Measurements from ENCODE around the gene DPYD.

The DPYD gene

DNA sequence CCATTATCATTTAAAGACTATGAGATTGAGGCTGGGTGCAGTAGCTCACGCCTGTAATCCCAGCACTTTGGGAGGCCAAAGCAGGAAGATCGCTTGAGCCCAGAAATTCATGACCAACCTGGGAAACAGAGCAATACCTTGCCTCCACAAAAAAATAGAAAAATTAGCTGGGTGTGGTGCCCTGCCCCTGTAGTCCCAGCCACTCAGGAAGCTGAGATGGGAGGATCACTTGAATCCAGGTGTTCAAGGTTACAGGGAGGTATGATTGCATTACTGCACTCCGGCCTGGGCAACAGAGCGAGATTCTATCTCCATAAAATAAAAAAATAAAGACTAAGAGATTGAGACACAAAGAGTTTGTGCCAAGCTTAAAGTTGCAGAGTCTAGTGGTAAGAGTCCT lies 537.0 kb downstream of the DPYD start:
- Mint-ChIP-seq H3K27ac (no peak overlapping the region), H3K27me3 (ENCODE audit: low read depth, poor library complexity) (peaks cover 2% of the 10 kb centered on the region), H3K4me3 (no peak overlapping the region), H3K36me3 (ENCODE audit: low read depth) (no peaks in the 10 kb centered on the region), H3K4me1 (peaks cover 3% of the 10 kb centered on the region), H3K9me3 (no peaks in the 10 kb centered on the region)
- DNase-seq: no peak
- TF ChIP-seq, protein P1, sequence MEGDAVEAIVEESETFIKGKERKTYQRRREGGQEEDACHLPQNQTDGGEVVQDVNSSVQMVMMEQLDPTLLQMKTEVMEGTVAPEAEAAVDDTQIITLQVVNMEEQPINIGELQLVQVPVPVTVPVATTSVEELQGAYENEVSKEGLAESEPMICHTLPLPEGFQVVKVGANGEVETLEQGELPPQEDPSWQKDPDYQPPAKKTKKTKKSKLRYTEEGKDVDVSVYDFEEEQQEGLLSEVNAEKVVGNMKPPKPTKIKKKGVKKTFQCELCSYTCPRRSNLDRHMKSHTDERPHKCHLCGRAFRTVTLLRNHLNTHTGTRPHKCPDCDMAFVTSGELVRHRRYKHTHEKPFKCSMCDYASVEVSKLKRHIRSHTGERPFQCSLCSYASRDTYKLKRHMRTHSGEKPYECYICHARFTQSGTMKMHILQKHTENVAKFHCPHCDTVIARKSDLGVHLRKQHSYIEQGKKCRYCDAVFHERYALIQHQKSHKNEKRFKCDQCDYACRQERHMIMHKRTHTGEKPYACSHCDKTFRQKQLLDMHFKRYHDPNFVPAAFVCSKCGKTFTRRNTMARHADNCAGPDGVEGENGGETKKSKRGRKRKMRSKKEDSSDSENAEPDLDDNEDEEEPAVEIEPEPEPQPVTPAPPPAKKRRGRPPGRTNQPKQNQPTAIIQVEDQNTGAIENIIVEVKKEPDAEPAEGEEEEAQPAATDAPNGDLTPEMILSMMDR (IDR thresholded peaks at IDR 0.05): no peak

GRCh38 chr1:97382206-97382605 lies 538.6 kb downstream of the DPYD start:
- peaks cover 8% of the 10 kb centered on the region for H3K4me1 Mint-ChIP-seq
- TF ChIP-seq, protein P1 (IDR thresholded peaks at IDR 0.05): no peak
- H3K36me3 Mint-ChIP-seq (ENCODE audit: low read depth): no peaks in the 10 kb centered on the region
- H3K27me3 Mint-ChIP-seq (ENCODE audit: low read depth, poor library complexity): no peaks in the 10 kb centered on the region
- no peak overlapping the region for H3K4me3 Mint-ChIP-seq
- H3K9me3 Mint-ChIP-seq: no peaks in the 10 kb centered on the region
- H3K27ac Mint-ChIP-seq: no peak overlapping the region
- DNase-seq: no peak

GRCh38 chr1:97379387-97380075 lies 541.3 kb downstream of the DPYD start:
- H3K27me3 Mint-ChIP-seq (ENCODE audit: low read depth, poor library complexity): no peaks in the 10 kb centered on the region
- no peak overlapping the region for H3K4me3 Mint-ChIP-seq
- H3K4me1 Mint-ChIP-seq: peaks cover 8% of the 10 kb centered on the region
- H3K27ac Mint-ChIP-seq: no peak overlapping the region
- DNase-seq: no peak
- TF ChIP-seq, protein P1 (IDR thresholded peaks at IDR 0.05): no peak
- no peaks in the 10 kb centered on the region for H3K36me3 Mint-ChIP-seq (ENCODE audit: low read depth)
- H3K9me3 Mint-ChIP-seq: no peaks in the 10 kb centered on the region

DNA sequence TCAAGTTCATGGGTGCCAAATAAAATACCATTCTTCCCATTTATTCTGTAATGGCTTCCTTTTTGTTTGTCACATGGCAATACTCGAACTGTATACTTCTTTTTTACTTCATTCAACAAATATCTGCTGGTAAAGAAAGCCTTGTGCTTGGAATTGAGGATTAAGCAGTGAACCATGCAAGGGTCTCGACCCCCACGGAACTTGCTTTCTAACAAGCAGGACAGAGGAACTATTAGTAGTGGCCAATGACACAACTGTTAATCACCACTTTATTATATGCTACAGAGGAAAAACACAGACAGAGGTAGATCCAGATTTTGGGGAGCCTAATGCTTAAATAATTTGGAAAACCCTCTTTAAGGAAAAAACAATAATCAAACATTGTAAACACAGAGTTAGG lies 542.2 kb downstream of the DPYD start:
- peaks cover 8% of the 10 kb centered on the region for H3K4me1 Mint-ChIP-seq

GRCh38 chr1:97377432-97378034 lies 543.3 kb downstream of the DPYD start:
- TF ChIP-seq, protein P1 (IDR thresholded peaks at IDR 0.05): no peak
- Mint-ChIP-seq H3K9me3 (no peaks in the 10 kb centered on the region), H3K27ac (no peak overlapping the region), H3K4me1 (peaks cover 8% of the 10 kb centered on the region), H3K36me3 (ENCODE audit: low read depth) (no peaks in the 10 kb centered on the region), H3K4me3 (no peak overlapping the region), H3K27me3 (ENCODE audit: low read depth, poor library complexity) (no peaks in the 10 kb centered on the region)
- no peak for DNase-seq

More for the DNA sequence above, 542.2 kb downstream of the DPYD start:
- H3K27me3 Mint-ChIP-seq (ENCODE audit: low read depth, poor library complexity): no peaks in the 10 kb centered on the region
- no peak overlapping the region for H3K4me3 Mint-ChIP-seq
- DNase-seq: no peak
- TF ChIP-seq, protein P1 (IDR thresholded peaks at IDR 0.05): no peak
- H3K36me3 Mint-ChIP-seq (ENCODE audit: low read depth): no peaks in the 10 kb centered on the region
- no peak overlapping the region for H3K27ac Mint-ChIP-seq
- H3K9me3 Mint-ChIP-seq: no peaks in the 10 kb centered on the region

DNA sequence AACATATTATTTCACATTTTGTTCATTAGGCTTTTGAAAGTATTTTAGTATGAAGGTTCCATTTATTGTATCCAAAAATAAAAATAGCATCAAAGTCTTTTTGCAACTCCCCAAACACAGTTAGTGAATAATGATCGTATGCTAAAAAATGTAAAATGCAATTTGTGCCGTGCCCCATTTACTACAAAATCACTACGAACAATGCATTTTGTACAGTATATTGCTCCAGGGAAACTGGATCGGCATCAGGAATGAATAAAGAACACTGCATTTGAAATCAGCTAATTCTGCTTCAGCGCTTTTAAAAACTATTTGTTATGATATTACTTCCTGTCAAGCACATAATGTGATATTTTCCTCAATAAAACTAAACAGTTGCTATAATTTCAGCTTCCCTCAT lies 547.8 kb downstream of the DPYD start:
- Mint-ChIP-seq H3K4me1 (no peaks in the 10 kb centered on the region), H3K27me3 (ENCODE audit: low read depth, poor library complexity) (no peaks in the 10 kb centered on the region), H3K27ac (no peak overlapping the region), H3K9me3 (no peaks in the 10 kb centered on the region), H3K36me3 (ENCODE audit: low read depth) (no peaks in the 10 kb centered on the region), H3K4me3 (no peak overlapping the region)
- TF ChIP-seq, protein P1 (IDR thresholded peaks at IDR 0.05): no peak
- DNase-seq: no peak

Data from nephron progenitor cell (in vitro differentiated cells).